Spleen (tissue), 7 donors: Measurements from ENCODE around the gene PSPC1.

Experiments
- CTCF ChIP-seq, 11 experiments: fragments of 200-600 bp in 7 of 11; fragments of 450-650 bp in 4 of 11; sonication (generic) in 4 of 11; IDR thresholded peaks in 8 of 11; conservative IDR thresholded peaks in 3 of 11; 1 replicate in 7 of 11; 2 replicates in 4 of 11; pipeline versions ENCODE4 v1.4.0 to v1.8.0; 2016 to 2021; ENCODE audit warnings: antibody characterized with exemption in 11 of 11, inconsistent platforms in 4 of 11, mild to moderate bottlenecking in 1 of 11
- POLR2AphosphoS5 ChIP-seq, 3 donors: sonication (generic); formaldehyde crosslinking; IDR thresholded peaks; one replicate each; pipeline ENCODE4 v1.5.1; 2017; ENCODE audit warnings: antibody characterized with exemption in 3 of 3
- donor health status: DM: no; HTN: no; CAD: no; lungs with moderate emphysema.
- donor health status: DM: no; HTN: no; CAD: no.
- donor health status: DM: no; HTN: no; CAD: no.

- TF ChIP-seq CTCF (IDR thresholded peaks at IDR 0.05 in 8 of 11, conservative IDR thresholded peaks at IDR 0.05 in 3 of 11) = no peak
- TF ChIP-seq POLR2AphosphoS5 (IDR thresholded peaks at IDR 0.05) = no peak
These were observed 86.9 kb downstream of the PSPC1 start for GRCh38 chr13:19695829-19696228.
